ENCODE data around the gene LINGO1.

The LINGO1 gene

GRCh38 chr15:77667338-77668234 lies 34.9 kb upstream of the LINGO1 start:
- H3K27me3 ChIP-seq (replicated peaks; ENCODE audit: control insufficient read depth, insufficient read depth, low read length), result no peaks in the 10 kb centered on the region; the same call in none of the 2 replicates
- H3K4me3 ChIP-seq (replicated peaks; ENCODE audit: low read depth, low read length), result no peak overlapping the region

GRCh38 chr15:77666296-77666660 lies 33.6 kb upstream of the LINGO1 start:
- Histone ChIP-seq H3K27me3 (replicated peaks; ENCODE audit: control insufficient read depth, insufficient read depth, low read length) (no peaks in the 10 kb centered on the region; the same call in 1 of the 2 replicates), H3K36me3 (ENCODE audit: control insufficient read depth, insufficient read depth, low read length) (no peaks in the 10 kb centered on the region), H3K4me3 (replicated peaks; ENCODE audit: low read depth, low read length) (no peak overlapping the region)
- TF ChIP-seq CTCF (IDR thresholded peaks at IDR 0.05; ENCODE audit: insufficient read depth, low read length, poor library complexity, severe bottlenecking), result no peak
- DNase-seq (ENCODE audit: extremely low read depth, insufficient read length), result no peak

More at GRCh38 chr15:77667338-77668234, 34.9 kb upstream of the LINGO1 start:
- DNase-seq (ENCODE audit: extremely low read depth, insufficient read length), result no peak
- H3K36me3 ChIP-seq (ENCODE audit: control insufficient read depth, insufficient read depth, low read length), result no peaks in the 10 kb centered on the region
- no peak for TF ChIP-seq CTCF (IDR thresholded peaks at IDR 0.05; ENCODE audit: insufficient read depth, low read length, poor library complexity, severe bottlenecking)

- H3K27me3 ChIP-seq (replicated peaks; ENCODE audit: control insufficient read depth, insufficient read depth, low read length), result no peaks in the 10 kb centered on the region; the same call in 1 of the 2 replicates
Measured at GRCh38 chr15:77665530-77666295, 33.0 kb upstream of the LINGO1 start.

GRCh38 chr15:77664428-77664827 lies 31.7 kb upstream of the LINGO1 start:
- TF ChIP-seq CTCF (IDR thresholded peaks at IDR 0.05; ENCODE audit: insufficient read depth, low read length, poor library complexity, severe bottlenecking), result no peak
- Histone ChIP-seq H3K4me3 (replicated peaks; ENCODE audit: low read depth, low read length) (no peak overlapping the region), H3K27me3 (replicated peaks; ENCODE audit: control insufficient read depth, insufficient read depth, low read length) (no peaks in the 10 kb centered on the region; the same call in 1 of the 2 replicates), H3K36me3 (ENCODE audit: control insufficient read depth, insufficient read depth, low read length) (no peaks in the 10 kb centered on the region)
- no peak for DNase-seq (ENCODE audit: extremely low read depth, insufficient read length)

More at GRCh38 chr15:77665530-77666295, 33.0 kb upstream of the LINGO1 start:
- TF ChIP-seq CTCF (IDR thresholded peaks at IDR 0.05; ENCODE audit: insufficient read depth, low read length, poor library complexity, severe bottlenecking), result no peak
- no peak overlapping the region for H3K4me3 ChIP-seq (replicated peaks; ENCODE audit: low read depth, low read length)
- no peak for DNase-seq (ENCODE audit: extremely low read depth, insufficient read length)
- no peaks in the 10 kb centered on the region for H3K36me3 ChIP-seq (ENCODE audit: control insufficient read depth, insufficient read depth, low read length)

- H3K27me3 ChIP-seq (replicated peaks; ENCODE audit: control insufficient read depth, insufficient read depth, low read length), result peaks cover 1% of the 10 kb centered on the region
- no peak for TF ChIP-seq CTCF (IDR thresholded peaks at IDR 0.05; ENCODE audit: insufficient read depth, low read length, poor library complexity, severe bottlenecking)
- DNase-seq (ENCODE audit: extremely low read depth, insufficient read length), result no peak
Measured at GRCh38 chr15:77663256-77663655, 30.5 kb upstream of the LINGO1 start.

More at GRCh38 chr15:77663256-77663655, 30.5 kb upstream of the LINGO1 start:
- Histone ChIP-seq H3K4me3 (replicated peaks; ENCODE audit: low read depth, low read length) (no peak overlapping the region), H3K36me3 (ENCODE audit: control insufficient read depth, insufficient read depth, low read length) (no peaks in the 10 kb centered on the region)

Data from GM06990 (cell line).